PFSK-1 (cell line): ENCODE measurements around the gene TMEM143.

Experiments
- FOXP2 ChIP-seq: optimal IDR thresholded peaks from 2 replicates; pipeline ENCODE3; 2011; ENCODE audit warnings: borderline replicate concordance, control low read depth, inconsistent platforms; ENCODE audit not compliant: insufficient read depth; ENCODE audit errors: extremely low read length, extremely low read depth
- POLR2AphosphoS5 ChIP-seq: IDR thresholded peaks from 2 replicates; pipeline ENCODE4 v1.6.1; 2012; ENCODE audit warnings: low read depth, mild to moderate bottlenecking, control low read depth, low read length, moderate library complexity
- REST ChIP-seq, 2 experiments: IDR thresholded peaks; 2 replicates each; pipeline versions ENCODE4 v1.6.1 to v1.8.0; 2011 to 2012; ENCODE audit warnings: low read depth in 2 of 2, low read length in 2 of 2, control low read depth in 1 of 2, inconsistent platforms in 1 of 2, mild to moderate bottlenecking in 1 of 2, moderate library complexity in 1 of 2; ENCODE audit not compliant: insufficient read depth in 1 of 2
- SIN3A ChIP-seq: IDR thresholded peaks from 2 replicates; pipeline ENCODE4 v1.6.1; 2012; ENCODE audit warnings: mild to moderate bottlenecking, low read length, moderate library complexity, borderline replicate concordance; ENCODE audit not compliant: insufficient read depth
- TAF1 ChIP-seq: IDR thresholded peaks from 2 replicates; pipeline ENCODE4 v1.6.1; 2012; ENCODE audit warnings: low read length, control low read depth, borderline replicate concordance; ENCODE audit not compliant: insufficient read depth

TMEM143 gene

GRCh38 chr19:48308631-48309586 lies 54.8 kb downstream of the TMEM143 start:
- TF ChIP-seq POLR2AphosphoS5 (no peak), FOXP2 (no peak), TAF1 (no peak), REST (IDR thresholded peaks at IDR 0.05; ENCODE audit: insufficient read depth in 1 of 2, low read depth in 2 of 2, low read length in 2 of 2) (no peak), SIN3A (no peak)

GRCh38 chr19:48303866-48304265 lies 59.9 kb downstream of the TMEM143 start:
- TF ChIP-seq SIN3A (no peak), POLR2AphosphoS5 (no peak), FOXP2 (no peak), TAF1 (no peak), REST (IDR thresholded peaks at IDR 0.05; ENCODE audit: insufficient read depth in 1 of 2, low read depth in 2 of 2, low read length in 2 of 2) (no peak)

- no peak for TF ChIP-seq TAF1
- no peak for TF ChIP-seq POLR2AphosphoS5
- TF ChIP-seq REST (IDR thresholded peaks at IDR 0.05; ENCODE audit: insufficient read depth in 1 of 2, low read depth in 2 of 2, low read length in 2 of 2): no peak
- no peak for TF ChIP-seq FOXP2
- no peak for TF ChIP-seq SIN3A
Measured at GRCh38 chr19:48303367-48303766, 60.4 kb downstream of the TMEM143 start.

- TF ChIP-seq SIN3A (no peak), TAF1 (no peak), REST (IDR thresholded peaks at IDR 0.05; ENCODE audit: insufficient read depth in 1 of 2, low read depth in 2 of 2, low read length in 2 of 2) (no peak)
Measured at GRCh38 chr19:48302600-48302959, 61.2 kb downstream of the TMEM143 start.
